ENCODE results near the gene RPTOR.
"Not testable (repeated sequence)": the region's sequence is repeated elsewhere in the genome, so short reads cannot be mapped to it uniquely, and the experiment has no call there.

Gene RPTOR

GRCh38 chr17:80693511-80693910 lies 148.9 kb downstream of the RPTOR start:
- DNase-seq (ENCODE audit: low read depth in 3 of 3) = no peak

GRCh38 chr17:80694085-80694991 lies 149.7 kb downstream of the RPTOR start:
- DNase-seq (ENCODE audit: low read depth in 3 of 3) = no peak

- no peak for DNase-seq (ENCODE audit: low read depth in 3 of 3)
Observed at GRCh38 chr17:80694992-80695912, 150.6 kb downstream of the RPTOR start.

- no peak for DNase-seq (ENCODE audit: low read depth in 3 of 3)
Observed at GRCh38 chr17:80695979-80696378, 151.3 kb downstream of the RPTOR start.

- DNase-seq (ENCODE audit: low read depth in 3 of 3) = no peak
Observed at GRCh38 chr17:80696456-80696855, 151.8 kb downstream of the RPTOR start.

GRCh38 chr17:80696964-80697363 lies 152.3 kb downstream of the RPTOR start:
- DNase-seq (ENCODE audit: low read depth in 3 of 3) = no peak

GRCh38 chr17:80698297-80698696 lies 153.7 kb downstream of the RPTOR start:
- no peak for DNase-seq (ENCODE audit: low read depth in 3 of 3)

- not testable (repeated sequence) for DNase-seq (ENCODE audit: low read depth in 3 of 3)
Observed at GRCh38 chr17:80699205-80699604, 154.6 kb downstream of the RPTOR start.

- DNase-seq (ENCODE audit: low read depth in 3 of 3) = no peak
Observed at GRCh38 chr17:80701730-80702129, 157.1 kb downstream of the RPTOR start.

- DNase-seq (ENCODE audit: low read depth in 3 of 3) = no peak
Observed at GRCh38 chr17:80702315-80703141, 157.9 kb downstream of the RPTOR start.

- DNase-seq (ENCODE audit: low read depth in 3 of 3) = no peak
Observed at GRCh38 chr17:80703142-80703478, 158.5 kb downstream of the RPTOR start.

GRCh38 chr17:80704381-80704819 lies 159.8 kb downstream of the RPTOR start:
- DNase-seq (ENCODE audit: low read depth in 3 of 3) = no peak

GRCh38 chr17:80704894-80705293 lies 160.3 kb downstream of the RPTOR start:
- DNase-seq (ENCODE audit: low read depth in 3 of 3) = no peak

- no peak for DNase-seq (ENCODE audit: low read depth in 3 of 3)
Observed at GRCh38 chr17:80705988-80706387, 161.3 kb downstream of the RPTOR start.

- DNase-seq (ENCODE audit: low read depth in 3 of 3) = no peak
Observed at GRCh38 chr17:80706463-80706867, 161.8 kb downstream of the RPTOR start.

GRCh38 chr17:80708480-80708879 lies 163.8 kb downstream of the RPTOR start:
- DNase-seq (ENCODE audit: low read depth in 3 of 3) = no peak

- DNase-seq (ENCODE audit: low read depth in 3 of 3) = no peak
Observed at GRCh38 chr17:80709090-80709695, 164.6 kb downstream of the RPTOR start.

GRCh38 chr17:80710714-80711302 lies 166.2 kb downstream of the RPTOR start:
- no peak for DNase-seq (ENCODE audit: low read depth in 3 of 3)

- no peak for DNase-seq (ENCODE audit: low read depth in 3 of 3)
Observed at GRCh38 chr17:80712089-80712488, 167.5 kb downstream of the RPTOR start.

- DNase-seq (ENCODE audit: low read depth in 3 of 3) = no peak
Observed at GRCh38 chr17:80712606-80713005, 168.0 kb downstream of the RPTOR start.
